Body of pancreas (tissue), 4 donors: ENCODE measurements around the gene PNKD. TPM values are rescaled to one million over a fixed set of nuclear protein-coding genes. Genes with fewer than 3 reads are reported as not detected.

ENCODE experiments used
- ATAC-seq: fragments of 150-250 bp; one replicate; pipeline ENCODE4 v1.9.1; 2016
- DNase-seq, 4 donors: peaks; one replicate each; pipeline ENCODE4 v3.0.0-alpha.2; 2019
- H3K27ac ChIP-seq, 4 donors: fragments of 200-600 bp; sonication (generic); 1 replicate in 3 of 4; 2 replicates in 1 of 4; pipeline versions ENCODE4 v1.5.1 to v1.6.1; 2016 to 2019; ENCODE audit warnings: mild to moderate bottlenecking in 1 of 4, mixed read lengths in 1 of 4, moderate library complexity in 1 of 4
- H3K27me3 ChIP-seq, 2 donors: fragments of 200-600 bp; sonication (generic); one replicate each; pipeline ENCODE4 v1.6.0; 2016; ENCODE audit warnings: mild to moderate bottlenecking in 1 of 2
- H3K36me3 ChIP-seq, 2 donors: fragments of 200-600 bp; sonication (generic); replicated peaks in 1 of 2; 2 replicates each; pipeline ENCODE4 v1.5.1; 2016; ENCODE audit warnings: low read depth in 2 of 2; ENCODE audit not compliant: insufficient read depth in 1 of 2
- H3K4me1 ChIP-seq: fragments of 200-600 bp; sonication (generic); one replicate; pipeline ENCODE4 v1.6.0; 2016
- H3K4me3 ChIP-seq, 2 donors: fragments of 200-600 bp; sonication (generic); 1 replicate in 1 of 2; 2 replicates in 1 of 2; pipeline ENCODE4 v1.5.1; 2016 to 2019
- H3K9me3 ChIP-seq, 3 donors: fragments of 200-600 bp; sonication (generic); 1 replicate in 2 of 3; 2 replicates in 1 of 3; pipeline ENCODE4 v1.5.1; 2016
- POLR2A ChIP-seq, 3 donors: fragments of 450-650 bp; IDR thresholded peaks; one replicate each; pipeline ENCODE4 v1.6.1; 2016; ENCODE audit warnings: antibody characterized with exemption in 3 of 3, mild to moderate bottlenecking in 2 of 3
- WGBS, 2 donors: methylation state at CpG; one replicate each; pipeline ENCODE4 v1.1.5; 2017; 5-methylcytosine and 5-hydroxymethylcytosine counted together
- intact Hi-C: fragments of 100-400 bp; cut with DNase I; formaldehyde crosslinking; loops from one replicate; pipeline ENCODE4 v1.15.1; 2023
- total RNA-seq, 2 donors: library from RNA; depleted of rRNA; stranded (reverse); fragments of >200 nt; gene quantifications; one replicate each; pipeline ENCODE4 v1.1.0, GENCODE V29; 2016
- TF ChIP-seq, protein P1 (sequence below), 7 experiments: fragments of 450-650 bp in 4 of 7; fragments of 200-600 bp in 3 of 7; sonication (generic) in 3 of 7; IDR thresholded peaks; one replicate each; pipeline ENCODE4 v1.5.1; 2016 to 2019; ENCODE audit warnings: antibody characterized with exemption in 7 of 7

The PNKD gene
- total RNA-seq, 2 donors from 2014 or later, result 17.1 to 21.3 TPM

DNA sequence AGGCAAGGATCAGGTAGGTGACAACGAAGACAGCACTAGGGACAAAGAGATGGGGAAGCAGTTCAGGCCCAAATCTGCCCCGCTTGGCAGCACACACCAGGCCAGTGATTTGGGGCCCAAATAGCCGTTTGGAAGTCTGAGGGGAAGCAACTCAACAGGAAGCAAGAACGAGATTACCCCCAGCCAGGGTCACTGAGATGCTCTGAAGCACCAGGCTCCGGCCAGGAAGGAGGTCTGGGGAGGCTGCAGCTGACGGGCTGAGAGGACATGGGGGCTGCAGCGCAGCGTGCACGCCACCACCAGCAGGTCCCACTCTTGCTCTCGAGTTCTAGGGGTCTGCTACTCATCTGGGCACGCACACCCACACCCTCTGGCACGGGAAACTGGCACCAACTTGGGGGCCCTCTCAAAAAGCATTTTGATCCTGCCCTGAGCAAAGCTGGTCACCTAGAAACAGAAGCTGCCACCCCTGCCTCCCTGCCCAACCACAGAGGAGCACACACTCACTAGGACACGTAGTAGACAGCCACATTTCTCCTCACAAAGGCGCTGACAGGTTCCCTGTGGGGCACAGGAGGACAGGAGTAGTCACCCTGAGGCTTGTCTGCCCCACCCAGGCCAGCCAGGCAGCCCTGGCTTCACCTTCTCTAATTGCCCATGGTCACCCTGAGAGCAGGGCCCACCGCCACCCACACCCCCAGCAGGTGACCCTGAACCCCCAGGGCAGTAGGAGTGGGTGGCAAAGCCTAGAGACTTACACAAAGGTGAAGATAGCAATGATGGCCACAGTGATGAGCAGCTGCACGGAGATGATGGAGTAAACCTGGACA, 8.4 kb downstream of the PNKD start:
- TF ChIP-seq POLR2A (IDR thresholded peaks at IDR 0.05), result no peak
- TF ChIP-seq, protein P1, sequence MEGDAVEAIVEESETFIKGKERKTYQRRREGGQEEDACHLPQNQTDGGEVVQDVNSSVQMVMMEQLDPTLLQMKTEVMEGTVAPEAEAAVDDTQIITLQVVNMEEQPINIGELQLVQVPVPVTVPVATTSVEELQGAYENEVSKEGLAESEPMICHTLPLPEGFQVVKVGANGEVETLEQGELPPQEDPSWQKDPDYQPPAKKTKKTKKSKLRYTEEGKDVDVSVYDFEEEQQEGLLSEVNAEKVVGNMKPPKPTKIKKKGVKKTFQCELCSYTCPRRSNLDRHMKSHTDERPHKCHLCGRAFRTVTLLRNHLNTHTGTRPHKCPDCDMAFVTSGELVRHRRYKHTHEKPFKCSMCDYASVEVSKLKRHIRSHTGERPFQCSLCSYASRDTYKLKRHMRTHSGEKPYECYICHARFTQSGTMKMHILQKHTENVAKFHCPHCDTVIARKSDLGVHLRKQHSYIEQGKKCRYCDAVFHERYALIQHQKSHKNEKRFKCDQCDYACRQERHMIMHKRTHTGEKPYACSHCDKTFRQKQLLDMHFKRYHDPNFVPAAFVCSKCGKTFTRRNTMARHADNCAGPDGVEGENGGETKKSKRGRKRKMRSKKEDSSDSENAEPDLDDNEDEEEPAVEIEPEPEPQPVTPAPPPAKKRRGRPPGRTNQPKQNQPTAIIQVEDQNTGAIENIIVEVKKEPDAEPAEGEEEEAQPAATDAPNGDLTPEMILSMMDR (IDR thresholded peaks at IDR 0.05), result no peak
- no peaks in the 10 kb centered on the region for H3K9me3 ChIP-seq
- intact Hi-C loops, result no loop called here
- no peak for ATAC-seq
- H3K27me3 ChIP-seq, result no peaks in the 10 kb centered on the region
- H3K27ac ChIP-seq, result peak overlapping the region; percentile 32 to 98 (median 68)
- DNase-seq, result no peak
- H3K4me3 ChIP-seq, result no peak overlapping the region
- peaks cover 63% of the 10 kb centered on the region for H3K4me1 ChIP-seq
- peaks cover 53 to 60% of the 10 kb centered on the region in 2 donors for H3K36me3 ChIP-seq
- WGBS, 2 donors, result 68 to 70% methylated on average over 6 to 16 of the region's 16 CpGs

DNA sequence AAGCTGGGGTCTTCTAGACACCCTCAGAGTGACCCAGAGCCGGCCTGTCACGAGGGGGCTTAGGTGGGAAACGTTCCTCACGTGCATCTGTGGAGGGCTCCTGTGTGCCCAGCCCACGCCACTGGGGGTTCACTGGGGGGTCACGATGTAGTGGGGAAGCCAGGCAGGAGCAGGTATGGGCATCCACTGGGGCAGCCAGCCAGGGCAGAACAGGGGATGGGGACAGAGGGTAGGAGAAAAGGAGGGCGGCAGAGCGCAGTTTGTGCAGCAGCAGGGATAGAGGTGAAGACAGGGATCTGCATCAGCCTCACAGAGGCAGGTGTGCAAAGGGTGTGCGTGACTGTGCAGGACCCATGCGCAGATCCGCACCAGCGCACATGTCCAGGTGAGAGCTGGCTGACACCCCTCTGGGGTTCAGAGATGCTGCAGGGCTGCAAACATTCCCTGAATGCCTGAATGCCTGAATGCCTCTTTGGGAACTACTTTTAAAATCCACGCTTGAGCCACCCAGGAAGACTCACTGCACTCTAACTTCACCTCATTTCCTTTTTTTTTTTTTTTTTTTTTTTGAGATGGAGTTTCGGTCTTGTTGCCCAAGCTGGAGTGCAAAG, 10.0 kb downstream of the PNKD start:
- Histone ChIP-seq H3K36me3 (peaks cover 42 to 49% of the 10 kb centered on the region in 2 donors), H3K27me3 (no peaks in the 10 kb centered on the region), H3K27ac (peak overlapping the region in 3 of 4 donors; percentile 98 to 99 (median 98)), H3K4me1 (peaks cover 73% of the 10 kb centered on the region), H3K4me3 (no peak overlapping the region), H3K9me3 (no peaks in the 10 kb centered on the region)
- no peak for ATAC-seq
- TF ChIP-seq, protein P1 (IDR thresholded peaks at IDR 0.05), result no peak
- TF ChIP-seq POLR2A (IDR thresholded peaks at IDR 0.05), result no peak
- DNase-seq, result no peak
- intact Hi-C loops, result no loop called here
- 79 to 95% methylated on average over 14 of the region's 14 CpGs for WGBS, 2 donors

DNA sequence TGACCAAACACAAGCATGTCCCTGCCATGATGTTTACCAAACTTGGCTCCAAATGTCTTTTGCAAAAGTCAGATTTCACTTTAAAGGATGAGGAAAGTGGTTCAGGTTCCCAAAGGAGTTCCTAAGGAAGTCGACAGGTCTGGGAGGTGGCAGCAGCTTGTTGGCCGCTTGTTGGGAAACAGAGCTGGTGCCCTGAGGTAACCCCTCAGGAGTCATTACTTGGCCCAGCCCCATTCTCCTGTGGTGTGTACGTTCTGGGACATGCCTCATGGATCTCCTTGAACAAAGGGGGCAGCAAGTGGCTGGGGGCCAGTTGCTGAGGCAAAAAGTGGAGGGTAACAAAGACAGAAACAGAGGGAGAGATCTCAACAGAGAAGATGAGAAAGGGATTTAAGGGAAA, 11.1 kb downstream of the PNKD start:
- peaks cover 31 to 40% of the 10 kb centered on the region in 2 donors for H3K36me3 ChIP-seq
- intact Hi-C loops, result no loop called here
- H3K4me1 ChIP-seq, result peaks cover 84% of the 10 kb centered on the region
- ATAC-seq, result peak; percentile 31
- H3K4me3 ChIP-seq, result no peak overlapping the region
- H3K27ac ChIP-seq, result peak overlapping the region; percentile 98 to 99 (median 98)
- no peaks in the 10 kb centered on the region for H3K9me3 ChIP-seq
- no peak for TF ChIP-seq POLR2A (IDR thresholded peaks at IDR 0.05)
- TF ChIP-seq, protein P1 (IDR thresholded peaks at IDR 0.05), result no peak
- H3K27me3 ChIP-seq, result no peaks in the 10 kb centered on the region
- 25 to 33% methylated on average over 3 of the region's 3 CpGs for WGBS, 2 donors
- DNase-seq, result peak; percentile 73 to 87 (median 84)

DNA sequence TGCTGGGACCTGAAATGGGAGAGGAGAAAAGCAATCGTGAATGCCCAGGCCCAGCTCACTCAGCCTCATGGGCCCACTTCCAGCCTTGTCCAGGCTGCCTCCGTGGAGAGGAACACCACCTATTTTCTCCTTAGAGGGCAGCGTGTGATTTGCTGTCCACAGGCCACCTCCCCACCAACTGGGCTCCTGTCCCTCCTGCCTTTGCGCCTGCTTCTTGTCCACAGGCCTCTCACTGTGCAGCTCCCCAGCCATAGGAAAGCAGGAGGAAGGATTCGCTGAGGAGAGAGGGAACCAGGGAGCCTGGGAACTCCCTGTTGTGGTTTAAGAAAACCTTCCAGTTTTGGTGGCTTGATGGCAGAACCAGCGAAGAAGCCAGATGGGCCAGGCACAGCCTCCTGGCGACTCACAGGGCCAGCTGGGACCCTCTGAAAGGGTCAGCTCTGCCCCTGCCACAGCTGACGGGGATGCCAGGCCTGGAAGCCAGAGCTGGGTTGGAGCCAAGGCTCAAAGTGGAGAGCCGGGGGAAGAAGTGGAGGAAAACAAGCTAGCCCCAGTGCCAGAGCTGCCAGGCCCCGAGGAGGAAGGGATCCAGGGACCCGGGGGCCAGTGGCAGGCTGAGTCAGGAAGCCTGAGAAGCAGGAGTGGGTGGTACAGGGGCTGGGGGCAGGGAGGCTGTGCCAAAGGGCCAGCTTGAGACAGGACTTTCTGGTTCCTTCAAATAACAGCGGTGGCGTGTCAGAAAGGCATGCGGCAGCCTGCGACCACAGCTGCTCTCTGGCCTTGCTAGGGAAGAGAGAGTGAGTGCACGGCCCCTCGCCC, 12.1 kb downstream of the PNKD start:
- H3K4me3 ChIP-seq, result no peak overlapping the region
- DNase-seq, result peak; percentile 94 to 98 (median 97)
- ATAC-seq, result peak; percentile 78
- no peaks in the 10 kb centered on the region for H3K9me3 ChIP-seq
- intact Hi-C loops, result no loop called here
- H3K4me1 ChIP-seq, result peaks cover 93% of the 10 kb centered on the region
- TF ChIP-seq POLR2A (IDR thresholded peaks at IDR 0.05), result peak in 2 of 3 donors; percentile 41 to 59
- TF ChIP-seq, protein P1 (IDR thresholded peaks at IDR 0.05), result no peak
- peak overlapping the region; percentile 98 to 99 (median 98) for H3K27ac ChIP-seq
- no peaks in the 10 kb centered on the region for H3K27me3 ChIP-seq
- WGBS, 2 donors, result 19 to 21% methylated on average over 14 to 17 of the region's 17 CpGs
- peaks cover 30% of the 10 kb centered on the region in 2 donors for H3K36me3 ChIP-seq
